Spleen (tissue), 7 donors: ENCODE data around the gene IL18BP.

Experiments used
- POLR2A ChIP-seq, 3 donors: fragments of 450-650 bp; IDR thresholded peaks; one replicate each; pipeline ENCODE4 v1.5.1; 2017; ENCODE audit warnings: antibody characterized with exemption in 3 of 3, mild to moderate bottlenecking in 1 of 3
- POLR2AphosphoS5 ChIP-seq, 3 donors: sonication (generic); formaldehyde crosslinking; IDR thresholded peaks; one replicate each; pipeline ENCODE4 v1.5.1; 2017; ENCODE audit warnings: antibody characterized with exemption in 3 of 3
- TF ChIP-seq, protein P1 (sequence below), 11 experiments: fragments of 200-600 bp in 7 of 11; fragments of 450-650 bp in 4 of 11; sonication (generic) in 4 of 11; IDR thresholded peaks in 8 of 11; conservative IDR thresholded peaks in 3 of 11; 1 replicate in 7 of 11; 2 replicates in 4 of 11; pipeline versions ENCODE4 v1.4.0 to v1.8.0; 2016 to 2021; ENCODE audit warnings: antibody characterized with exemption in 11 of 11, inconsistent platforms in 4 of 11, mild to moderate bottlenecking in 1 of 11
- donor health status: DM: no; HTN: no; CAD: no; lungs with moderate emphysema.
- donor health status: DM: no; HTN: no; CAD: no.
- donor health status: DM: no; HTN: no; CAD: no.

DNA sequence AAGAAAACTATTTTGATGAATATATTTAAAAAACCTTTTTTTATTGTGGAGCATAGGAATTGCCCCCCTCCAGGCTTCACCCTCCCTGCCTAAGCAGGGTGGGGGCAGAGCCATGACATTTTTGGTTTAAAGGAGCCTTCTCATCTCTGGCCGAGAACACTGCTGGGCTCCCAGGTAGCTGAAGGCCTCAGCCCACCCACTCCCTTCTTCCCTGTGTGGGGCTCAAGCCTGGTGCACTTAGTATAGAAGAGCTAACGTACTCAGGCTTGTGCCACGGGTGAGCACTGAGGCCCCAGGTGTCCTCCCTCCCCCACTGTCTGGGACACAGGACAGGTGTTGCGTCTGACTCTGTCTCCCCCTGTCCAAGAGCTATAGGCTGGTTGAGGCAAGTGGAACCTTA is 2.2 kb upstream of the IL18BP start:
- TF ChIP-seq, protein P1, sequence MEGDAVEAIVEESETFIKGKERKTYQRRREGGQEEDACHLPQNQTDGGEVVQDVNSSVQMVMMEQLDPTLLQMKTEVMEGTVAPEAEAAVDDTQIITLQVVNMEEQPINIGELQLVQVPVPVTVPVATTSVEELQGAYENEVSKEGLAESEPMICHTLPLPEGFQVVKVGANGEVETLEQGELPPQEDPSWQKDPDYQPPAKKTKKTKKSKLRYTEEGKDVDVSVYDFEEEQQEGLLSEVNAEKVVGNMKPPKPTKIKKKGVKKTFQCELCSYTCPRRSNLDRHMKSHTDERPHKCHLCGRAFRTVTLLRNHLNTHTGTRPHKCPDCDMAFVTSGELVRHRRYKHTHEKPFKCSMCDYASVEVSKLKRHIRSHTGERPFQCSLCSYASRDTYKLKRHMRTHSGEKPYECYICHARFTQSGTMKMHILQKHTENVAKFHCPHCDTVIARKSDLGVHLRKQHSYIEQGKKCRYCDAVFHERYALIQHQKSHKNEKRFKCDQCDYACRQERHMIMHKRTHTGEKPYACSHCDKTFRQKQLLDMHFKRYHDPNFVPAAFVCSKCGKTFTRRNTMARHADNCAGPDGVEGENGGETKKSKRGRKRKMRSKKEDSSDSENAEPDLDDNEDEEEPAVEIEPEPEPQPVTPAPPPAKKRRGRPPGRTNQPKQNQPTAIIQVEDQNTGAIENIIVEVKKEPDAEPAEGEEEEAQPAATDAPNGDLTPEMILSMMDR (IDR thresholded peaks at IDR 0.05 in 8 of 11, conservative IDR thresholded peaks at IDR 0.05 in 3 of 11): no peak
- TF ChIP-seq POLR2A (IDR thresholded peaks at IDR 0.05) (no peak), POLR2AphosphoS5 (IDR thresholded peaks at IDR 0.05) (no peak)
